ENCODE data around the gene CST4. TPM values are rescaled to one million over a fixed set of nuclear protein-coding genes. Genes with fewer than 3 reads are reported as not detected.
"Not testable (repeated sequence)": the region's sequence is repeated elsewhere in the genome, so short reads cannot be mapped to it uniquely, and the experiment has no call there.

The CST4 gene
- total RNA-seq, 1 experiment from 2014 or later = not detected

DNA sequence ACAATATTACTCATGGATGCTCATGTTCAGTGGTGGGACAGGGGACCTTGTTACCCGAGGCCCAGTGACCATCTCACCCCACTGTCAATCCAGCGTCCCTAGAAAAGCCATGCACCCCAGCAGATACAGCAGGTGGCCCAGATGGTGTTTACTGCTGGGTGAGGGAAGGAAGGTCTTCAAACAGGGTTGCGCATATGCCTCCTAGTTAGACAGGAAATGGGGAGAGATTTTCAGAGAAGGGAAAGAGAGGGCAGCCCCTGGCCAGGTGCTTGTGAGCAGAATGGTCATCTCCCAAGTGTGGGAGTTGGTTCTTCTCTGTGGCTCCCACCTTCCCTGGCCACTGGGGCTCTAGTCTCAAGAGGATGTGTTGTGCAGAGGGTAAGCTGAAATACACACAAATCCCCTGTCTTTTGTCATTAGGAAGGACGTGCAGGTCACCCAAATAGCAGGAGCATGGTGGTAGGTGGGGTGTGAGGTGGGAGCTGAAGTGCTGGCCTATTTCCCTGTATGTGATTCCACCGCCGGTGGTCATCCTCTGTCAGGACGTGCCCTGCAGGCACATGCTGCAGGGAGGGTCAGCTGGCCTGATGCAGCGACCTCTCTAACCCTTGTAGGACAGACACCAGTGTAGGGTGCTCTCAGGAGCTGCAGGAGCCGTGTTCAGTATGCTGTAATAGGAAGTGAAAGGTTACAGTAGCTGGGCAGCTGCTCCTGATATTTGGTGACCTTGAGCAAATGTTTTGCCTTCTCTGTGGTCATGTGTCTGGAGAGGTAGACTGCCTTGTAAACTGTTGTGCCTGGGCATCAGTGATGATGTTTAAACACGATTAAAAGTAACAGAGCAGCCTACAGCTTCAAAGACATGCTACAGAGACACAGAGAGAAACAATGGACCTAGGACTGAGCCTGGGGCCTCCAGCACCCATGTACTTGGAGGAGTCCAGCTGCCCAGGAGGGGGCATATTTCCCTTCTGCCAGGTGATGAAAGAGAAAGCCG lies 47.9 kb downstream of the CST4 start:
- no peak for DNase-seq (ENCODE audit: low spot score)

DNA sequence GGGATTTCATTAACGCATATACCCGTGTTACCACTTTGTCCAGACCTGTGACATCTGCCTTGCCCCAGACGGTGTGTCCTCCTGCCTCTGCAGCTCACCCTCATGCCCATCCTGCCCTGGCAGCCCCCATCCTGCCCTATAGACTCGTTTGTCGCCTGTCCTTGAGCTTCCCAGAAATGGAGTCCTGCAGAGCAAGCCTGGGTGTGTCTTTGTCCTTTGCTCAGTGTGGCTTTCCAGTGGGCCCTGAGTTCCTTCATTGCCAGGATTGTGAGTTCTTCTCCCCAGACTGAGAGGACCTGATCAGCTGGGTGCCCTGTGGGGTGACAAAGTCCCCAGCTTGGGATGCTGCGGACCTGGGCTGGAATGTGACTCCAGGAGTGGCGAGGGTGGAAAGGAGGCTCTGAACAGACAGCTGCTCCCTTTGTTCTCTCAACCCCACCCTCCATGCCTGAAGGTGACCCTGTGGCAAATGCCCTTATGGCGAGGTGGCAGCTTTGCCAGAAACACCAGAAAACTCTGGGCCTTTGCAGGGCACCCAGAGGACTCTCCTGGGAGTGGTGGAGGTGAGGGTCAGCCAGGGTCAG lies 48.7 kb downstream of the CST4 start:
- no peak for DNase-seq (ENCODE audit: low spot score)

DNA sequence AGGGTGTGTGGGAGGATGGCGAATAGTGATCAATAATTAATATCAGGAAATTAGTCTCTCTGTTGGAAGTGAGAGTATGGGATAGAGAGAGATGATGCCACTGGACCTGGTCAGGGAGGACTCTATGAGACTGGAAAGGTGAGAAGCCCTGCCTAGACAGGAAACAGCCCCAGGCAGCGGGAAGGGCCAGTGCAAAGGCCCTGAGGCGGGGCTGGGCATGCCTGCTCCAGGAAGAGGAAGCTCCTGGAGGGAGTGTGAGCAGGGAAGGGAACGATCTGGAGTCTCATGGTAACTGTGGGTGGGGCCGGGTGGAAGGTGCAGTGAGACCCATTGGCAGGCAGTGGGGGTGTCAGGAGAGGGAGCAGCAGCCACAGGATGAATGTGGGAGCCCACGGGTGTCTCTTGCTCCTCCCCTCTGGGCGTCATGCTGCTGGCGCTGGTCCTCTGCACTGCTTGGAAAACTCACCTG lies 49.3 kb downstream of the CST4 start:
- no peak for DNase-seq (ENCODE audit: low spot score)

DNA sequence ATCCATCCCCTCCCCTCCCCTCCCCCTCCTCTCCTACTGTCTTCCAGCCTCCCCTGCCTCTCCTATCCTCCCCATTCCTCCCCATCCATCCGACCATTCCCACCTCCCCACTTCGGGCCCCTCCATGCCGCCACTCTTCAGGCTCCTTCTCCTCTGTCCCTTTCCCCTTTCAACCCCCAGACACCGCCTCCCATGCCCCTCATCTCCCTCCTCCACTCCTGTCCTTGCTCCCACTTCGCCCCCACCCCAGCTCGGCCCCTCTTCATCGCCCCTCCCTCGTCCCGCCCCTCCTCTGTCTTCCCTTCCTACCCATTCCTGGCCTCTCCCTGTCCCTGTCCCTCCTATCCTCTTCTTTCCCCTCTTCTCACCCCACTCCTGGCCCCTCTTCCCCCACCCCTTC lies 50.5 kb downstream of the CST4 start:
- no peak for DNase-seq (ENCODE audit: low spot score)

DNA sequence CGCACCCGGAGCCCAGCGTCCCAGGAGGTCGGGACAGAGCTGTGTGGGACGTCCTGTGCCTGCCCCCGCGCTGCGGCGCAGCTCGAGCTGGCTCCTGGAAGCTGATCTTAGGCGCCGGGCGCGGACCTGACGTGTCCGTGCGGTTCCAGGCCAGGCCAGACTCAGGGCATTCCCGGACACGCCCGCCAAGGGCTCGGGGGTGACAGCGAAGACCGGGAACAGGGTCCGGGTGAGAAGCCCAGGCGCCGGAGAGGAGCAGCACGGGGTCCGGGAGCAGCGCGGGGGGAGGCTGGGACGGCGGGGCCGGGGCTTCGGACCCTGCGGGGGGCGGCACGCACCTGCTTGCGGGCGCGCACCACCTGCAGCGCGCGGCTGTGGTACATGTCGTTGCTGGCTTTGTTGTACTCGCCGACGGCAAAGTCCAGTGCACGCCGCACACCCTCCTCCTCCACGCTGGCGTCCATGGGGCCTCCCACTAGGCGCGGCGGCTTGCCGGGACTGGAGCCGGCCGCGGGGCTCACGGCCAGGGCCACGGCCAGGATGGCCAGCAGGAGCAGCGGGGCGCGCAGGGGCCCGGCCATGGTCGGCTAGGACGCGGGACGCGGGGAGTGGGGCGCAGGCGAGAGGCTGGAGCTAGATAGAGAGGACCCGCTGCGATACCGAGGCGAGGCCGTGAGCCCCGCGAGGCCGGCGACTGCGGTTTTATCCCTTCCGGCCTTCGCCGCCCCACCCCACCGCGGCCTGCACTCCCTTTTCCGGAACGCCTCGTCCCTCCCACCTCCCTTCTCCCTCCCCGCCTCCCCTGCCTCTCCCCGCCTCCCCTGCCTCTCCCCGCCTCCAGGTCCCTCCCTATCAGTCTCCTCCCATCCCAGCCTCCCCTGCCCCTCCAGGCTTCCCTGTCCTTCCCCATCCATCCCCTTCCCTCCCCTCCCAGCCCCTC lies 51.3 kb downstream of the CST4 start, which contains the start of gene CST3:
CST3 (minus strand) TSS at position 674 of the 940 bp plus-strand sequence; CDS start at position 581, 93 bp downstream.
- peak; percentile 87 for DNase-seq (ENCODE audit: low spot score)

DNA sequence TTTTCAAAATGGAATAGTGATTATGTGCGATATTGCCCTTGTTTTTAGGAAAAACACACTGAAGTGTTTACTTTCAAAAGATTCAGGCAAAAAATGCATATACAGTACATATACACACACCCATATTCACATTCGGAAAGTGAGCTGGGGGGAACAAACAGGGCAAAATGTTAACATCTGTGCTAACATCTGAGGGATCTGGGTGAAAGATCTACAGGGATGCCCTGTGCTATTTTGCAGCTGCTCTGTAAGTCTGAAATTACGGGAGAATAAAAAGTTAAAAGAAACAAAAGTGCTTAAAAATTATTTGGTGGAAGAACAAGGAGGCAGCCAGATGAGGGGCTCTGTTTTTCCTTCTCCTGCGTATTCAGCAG lies 51.9 kb downstream of the CST4 start:
- DNase-seq (ENCODE audit: low spot score) = no peak

DNA sequence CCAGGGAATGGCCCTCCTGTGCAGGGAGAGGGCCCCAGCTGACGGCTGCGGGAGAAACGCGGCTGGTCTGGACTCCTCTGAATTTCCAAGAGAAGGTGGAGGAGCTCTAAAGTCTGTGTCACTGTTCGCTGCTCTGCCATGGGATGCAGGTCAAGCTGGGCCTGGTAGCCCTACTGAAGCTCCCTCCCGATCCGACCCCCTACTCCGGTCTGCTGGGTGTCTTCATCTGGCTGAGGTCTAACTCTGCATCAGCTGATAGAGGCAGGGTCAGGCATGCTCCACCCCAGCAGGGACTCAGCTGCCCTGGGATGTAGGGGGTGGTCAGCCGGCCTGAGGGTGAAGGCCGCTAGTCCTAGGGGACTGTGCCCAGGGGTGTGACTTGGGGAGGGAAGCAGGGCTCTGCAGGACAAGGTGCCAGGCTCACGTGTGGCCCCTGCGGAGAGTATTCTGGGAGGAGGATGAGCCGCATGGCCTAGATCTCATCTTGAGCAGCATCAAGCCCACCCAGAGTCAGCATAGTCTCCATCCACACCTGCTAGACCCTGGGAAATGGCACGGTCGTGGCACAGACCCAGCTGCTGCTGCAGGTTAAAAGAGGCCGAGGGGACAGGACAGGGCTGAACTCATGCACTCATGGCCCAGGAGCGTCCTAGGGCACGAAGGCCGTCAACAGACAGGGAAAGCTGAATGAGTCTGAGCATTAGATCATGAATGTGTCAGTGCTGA lies 52.5 kb downstream of the CST4 start:
- no peak for DNase-seq (ENCODE audit: low spot score)

DNA sequence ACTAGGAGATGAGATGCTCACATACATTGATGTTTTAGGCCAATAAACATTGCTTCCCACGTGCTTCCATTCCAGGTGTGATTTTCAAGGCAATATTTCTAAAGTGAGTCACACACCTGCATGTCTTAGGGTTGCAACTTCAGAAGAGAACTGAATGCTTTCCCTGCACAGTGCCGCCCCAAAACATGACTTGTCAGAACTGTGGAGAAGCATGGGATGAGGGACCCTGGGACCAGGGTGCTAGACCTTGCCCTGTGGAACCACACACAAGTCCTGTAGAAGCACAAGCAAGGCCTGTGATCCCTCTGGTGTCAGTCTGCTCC lies 53.1 kb downstream of the CST4 start:
- not testable (repeated sequence) for DNase-seq (ENCODE audit: low spot score)

Other genes starting within 250 kb of the CST4 start
- not detected in 2 replicates for gene CSTL1, start 249.4 kb downstream of the CST4 start, total RNA-seq (2014; rRNA removed; shearing (Covaris generic))
- not detected in 2 replicates for gene CST11, start 236.2 kb downstream of the CST4 start, total RNA-seq (2014; rRNA removed; shearing (Covaris generic))
- gene CST8, start 197.9 kb downstream of the CST4 start, total RNA-seq (2014; rRNA removed; shearing (Covaris generic)) = not detected in 2 replicates
- not detected in 2 replicates for gene CST9L, start 120.6 kb downstream of the CST4 start, total RNA-seq (2014; rRNA removed; shearing (Covaris generic))
- gene CST9, start 83.1 kb downstream of the CST4 start, total RNA-seq (2014; rRNA removed; shearing (Covaris generic)) = not detected in 2 replicates
- 209 and 225 TPM in 2 replicates for gene CST3, start 51.1 kb downstream of the CST4 start, total RNA-seq (2014; rRNA removed; shearing (Covaris generic))
- not detected in 2 replicates for gene CST1, start 61.9 kb upstream of the CST4 start, total RNA-seq (2014; rRNA removed; shearing (Covaris generic))
- gene CST2, start 137.7 kb upstream of the CST4 start, total RNA-seq (2014; rRNA removed; shearing (Covaris generic)) = not detected in 2 replicates
- not detected in 2 replicates for gene CST5, start 190.7 kb upstream of the CST4 start, total RNA-seq (2014; rRNA removed; shearing (Covaris generic))

All from A172 (cell line).